NCI-H345 (cell line): ENCODE measurements around the gene LTBP4.
"Not testable (repeated sequence)": the region's sequence is repeated elsewhere in the genome, so short reads cannot be mapped to it uniquely, and the experiment has no call there.

Source experiments
- DNase-seq: peaks from one replicate; lab custom pipeline; 2025; lab: John Stamatoyannopoulos, UW

LTBP4 gene

GRCh38 chr19:40601134-40601974 is at the start of gene LTBP4:
Gene LTBP4, plus strand, starts transcription at chr19:40601369. Its CDS starts 19 bp downstream, at chr19:40601388.
- DNase-seq: peak; percentile 41

GRCh38 chr19:40552848-40553247 is 48.3 kb upstream of the LTBP4 start:
- DNase-seq: no peak

GRCh38 chr19:40553885-40554857 is 47.0 kb upstream of the LTBP4 start:
- DNase-seq: no peak

- DNase-seq: no peak
These were observed 45.0 kb upstream of the LTBP4 start for GRCh38 chr19:40555978-40556689.

GRCh38 chr19:40556953-40557530 is 44.1 kb upstream of the LTBP4 start:
- DNase-seq: no peak

- no peak for DNase-seq
These were observed 41.8 kb upstream of the LTBP4 start for GRCh38 chr19:40559394-40559793.

GRCh38 chr19:40560092-40560507 is 41.1 kb upstream of the LTBP4 start:
- no peak for DNase-seq

GRCh38 chr19:40561947-40562346 is 39.2 kb upstream of the LTBP4 start:
- no peak for DNase-seq

GRCh38 chr19:40564535-40564934 is 36.6 kb upstream of the LTBP4 start:
- DNase-seq: not testable (repeated sequence)

- DNase-seq: no peak
These were observed 35.8 kb upstream of the LTBP4 start for GRCh38 chr19:40565355-40565754.

GRCh38 chr19:40565910-40566495 is 35.2 kb upstream of the LTBP4 start:
- no peak for DNase-seq

- no peak for DNase-seq
These were observed 34.0 kb upstream of the LTBP4 start for GRCh38 chr19:40567040-40567749.

- no peak for DNase-seq
These were observed 33.2 kb upstream of the LTBP4 start for GRCh38 chr19:40567750-40568494.

GRCh38 chr19:40570313-40571004 is 30.7 kb upstream of the LTBP4 start:
- peak; percentile 100 for DNase-seq

GRCh38 chr19:40571005-40571318 is 30.2 kb upstream of the LTBP4 start:
- DNase-seq: no peak

GRCh38 chr19:40571831-40572495 is 29.2 kb upstream of the LTBP4 start:
- no peak for DNase-seq

GRCh38 chr19:40575326-40575725 is 25.8 kb upstream of the LTBP4 start:
- DNase-seq: no peak

GRCh38 chr19:40576151-40576584 is 25.0 kb upstream of the LTBP4 start:
- DNase-seq: peak; percentile 76
